CD4-positive, CD25-positive, alpha-beta regulatory T cell (primary cell): Measurements from ENCODE around the gene MPRIP. TPM values are rescaled to one million over a fixed set of nuclear protein-coding genes. Genes with fewer than 3 reads are reported as not detected.
A peak's percentile ranks its signal among the peaks of the same experiment; 100 is the strongest.
"Not testable (repeated sequence)": the region's sequence is repeated elsewhere in the genome, so short reads cannot be mapped to it uniquely, and the experiment has no call there.

ENCODE experiments used
- ATAC-seq, 2 donors: fragments of 150-1000 bp; cut with Tn5 transposase; one replicate each; pipeline ENCODE4 v1.10.0; 2021; ENCODE audit warnings: low read depth in 2 of 2, moderate number of reproducible peaks in 2 of 2, moderate library complexity in 1 of 2
- DNase-seq, 3 donors: peaks; one replicate each; pipeline versions ENCODE4 v3.0.0 to v3.0.0-alpha.2; 2012 to 2022; ENCODE audit warnings: mixed read lengths in 1 of 3
- H3K27ac ChIP-seq: one replicate; pipeline ENCODE4 v1.7.0; 2013; ENCODE audit warnings: mild to moderate bottlenecking, low read length; ENCODE audit not compliant: insufficient read depth, poor library complexity, severe bottlenecking
- H3K27me3 ChIP-seq: one replicate; pipeline ENCODE4 v1.7.0; 2013; ENCODE audit warnings: low read length; ENCODE audit not compliant: control insufficient read depth, insufficient read depth
- H3K36me3 ChIP-seq: one replicate; pipeline ENCODE4 v1.7.0; 2013; ENCODE audit warnings: mild to moderate bottlenecking, low read length, moderate library complexity; ENCODE audit not compliant: control insufficient read depth, insufficient read depth
- H3K4me1 ChIP-seq: 2 replicates; pipeline ENCODE4 v1.7.0; 2013; ENCODE audit warnings: mild to moderate bottlenecking, low read length; ENCODE audit not compliant: insufficient read depth, control insufficient read depth, poor library complexity, severe bottlenecking
- H3K4me3 ChIP-seq: one replicate; pipeline ENCODE4 v1.7.0; 2013; ENCODE audit warnings: low read depth, mild to moderate bottlenecking, low read length, moderate library complexity
- H3K9me3 ChIP-seq, 2 experiments: 1 replicate in 1 of 2; 2 replicates in 1 of 2; pipeline ENCODE4 v1.7.0; 2013; ENCODE audit warnings: low read length in 2 of 2, mild to moderate bottlenecking in 1 of 2, moderate library complexity in 1 of 2; ENCODE audit not compliant: control insufficient read depth in 2 of 2
- H3K27ac Mint-ChIP-seq, 3 donors: one replicate each; pipeline ENCODE4 v1.8.0; 2020 to 2022; ENCODE audit warnings: mild to moderate bottlenecking in 3 of 3, mixed read lengths in 3 of 3, moderate library complexity in 2 of 3
- H3K27me3 Mint-ChIP-seq: one replicate; pipeline ENCODE4 v1.8.0; 2022; ENCODE audit warnings: mild to moderate bottlenecking, mixed read lengths
- H3K36me3 Mint-ChIP-seq: one replicate; pipeline ENCODE4 v1.8.0; 2020; ENCODE audit warnings: mixed read lengths
- H3K4me1 Mint-ChIP-seq, 4 donors: one replicate each; pipeline ENCODE4 v1.8.0; 2020 to 2022; ENCODE audit warnings: mixed read lengths in 4 of 4, mild to moderate bottlenecking in 1 of 4
- H3K4me3 Mint-ChIP-seq, 4 donors: one replicate each; pipeline ENCODE4 v1.8.0; 2020 to 2022; ENCODE audit warnings: mild to moderate bottlenecking in 4 of 4, mixed read lengths in 4 of 4, moderate library complexity in 3 of 4
- H3K9me3 Mint-ChIP-seq, 7 donors: one replicate each; pipeline ENCODE4 v1.8.0; 2020 to 2022; ENCODE audit warnings: mixed read lengths in 7 of 7, mild to moderate bottlenecking in 3 of 7, moderate library complexity in 2 of 7
- polyA plus RNA-seq, 4 donors: library from polyadenylated mRNA; unstranded; fragments of 300-500 nt; fragmentation: Illumina TruSeq; gene quantifications; one replicate each; pipeline ENCODE4 v1.2.3, GENCODE V29; 2021
- total RNA-seq: library from RNA; stranded (reverse); gene quantifications from one replicate; pipeline ENCODE4 v1.2.3, GENCODE V29; 2022

Gene MPRIP
- total and polyA plus RNA-seq, 5 donors from 2014 or later, result 49.0 to 234 (median 58.0) TPM

GRCh38 chr17:17010545-17011034, 31.7 kb upstream of the MPRIP start:
- not testable (repeated sequence) for H3K4me3 Mint-ChIP-seq, H3K4me3 ChIP-seq, H3K4me1 Mint-ChIP-seq, H3K27ac Mint-ChIP-seq, H3K36me3 Mint-ChIP-seq, H3K36me3 ChIP-seq, H3K4me1 ChIP-seq, H3K9me3 ChIP-seq, H3K27me3 ChIP-seq, ATAC-seq, H3K9me3 Mint-ChIP-seq, H3K27ac ChIP-seq, DNase-seq
- peaks cover 10% of the 10 kb centered on the region for H3K27me3 Mint-ChIP-seq

- ATAC-seq, H3K4me3 Mint-ChIP-seq, H3K4me1 ChIP-seq, DNase-seq, H3K27ac Mint-ChIP-seq, H3K4me3 ChIP-seq, H3K27ac ChIP-seq, H3K36me3 ChIP-seq, H3K27me3 ChIP-seq, H3K36me3 Mint-ChIP-seq, H3K9me3 Mint-ChIP-seq, H3K9me3 ChIP-seq, H3K27me3 Mint-ChIP-seq: not testable (repeated sequence)
- H3K4me1 Mint-ChIP-seq, result peaks cover 5 to 16% (median 11%) of the 10 kb centered on the region in 4 donors
Measured at GRCh38 chr17:17011043-17011907, 31.0 kb upstream of the MPRIP start.

DNA sequence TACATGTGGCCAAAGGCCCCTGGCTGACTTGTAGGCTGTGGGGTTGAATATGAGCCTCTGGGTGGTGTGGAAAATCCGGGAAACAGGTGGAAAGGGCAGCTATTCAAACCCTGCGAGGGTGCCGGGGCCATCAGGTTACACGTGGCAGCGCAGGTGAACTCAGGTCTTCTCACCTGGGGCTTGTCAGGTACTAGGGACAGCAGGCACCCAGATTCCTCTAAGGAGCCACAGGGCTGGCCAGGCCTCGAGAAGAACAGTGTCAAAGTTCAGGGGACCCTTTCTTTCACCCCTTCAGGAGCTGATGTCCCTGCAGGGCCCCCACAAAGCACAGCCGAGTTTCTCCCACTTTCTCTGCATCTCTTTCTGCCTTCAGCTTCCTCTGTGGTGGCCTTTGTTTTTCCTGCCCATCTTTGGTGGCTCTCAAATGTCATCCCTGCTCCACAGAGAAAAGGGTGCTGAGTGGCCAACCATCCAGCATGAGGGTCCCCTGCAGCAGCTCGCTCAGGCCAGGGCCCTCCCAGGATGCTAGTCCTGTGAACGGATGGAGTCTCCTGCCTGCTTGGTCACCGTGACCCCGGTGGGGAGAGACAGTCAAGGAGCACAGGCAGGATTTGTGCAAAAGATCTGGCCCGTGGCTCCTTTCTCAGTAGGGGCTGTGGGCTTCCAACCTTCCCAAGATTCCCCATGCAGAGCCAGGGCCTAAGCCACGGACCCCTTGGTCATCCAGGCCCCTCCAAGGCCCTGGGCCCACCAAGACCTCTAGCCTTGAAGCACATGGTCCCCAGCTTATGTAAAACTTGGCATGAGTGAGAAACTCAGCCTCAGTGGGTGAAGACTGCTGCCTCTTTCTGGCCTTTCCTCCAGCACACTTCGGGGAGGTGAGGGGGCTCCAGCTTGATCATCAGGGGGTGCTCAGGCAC, 28.2 kb upstream of the MPRIP start:
- not testable (repeated sequence) for H3K9me3 ChIP-seq, H3K4me3 Mint-ChIP-seq, H3K4me3 ChIP-seq, H3K27me3 ChIP-seq, H3K27ac ChIP-seq, H3K36me3 Mint-ChIP-seq, H3K36me3 ChIP-seq, DNase-seq, H3K27ac Mint-ChIP-seq, H3K9me3 Mint-ChIP-seq, ATAC-seq
- peaks cover 21% of the 10 kb centered on the region for H3K4me1 ChIP-seq
- peaks cover 17 to 38% (median 23%) of the 10 kb centered on the region in 4 donors for H3K4me1 Mint-ChIP-seq
- H3K27me3 Mint-ChIP-seq, result peaks cover 10% of the 10 kb centered on the region

DNA sequence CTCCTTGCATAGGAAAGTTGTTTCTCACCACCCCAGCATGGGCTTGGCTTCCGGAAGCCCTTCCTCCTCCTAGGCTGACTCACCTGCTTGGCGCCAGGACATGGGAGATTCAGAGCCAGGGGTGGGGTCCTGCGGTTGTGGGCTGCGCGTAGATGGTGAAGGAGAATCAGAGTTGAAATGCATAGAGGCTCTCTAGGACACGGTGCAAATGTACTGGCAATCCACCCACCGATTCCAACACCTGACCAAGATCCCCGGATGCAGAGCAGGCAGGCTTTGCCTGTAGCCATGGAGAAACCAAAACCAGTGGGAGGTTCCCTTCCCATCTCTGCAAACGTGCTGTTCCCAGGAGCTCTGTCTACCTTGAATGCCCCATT, 27.5 kb upstream of the MPRIP start:
- H3K27ac ChIP-seq, H3K27me3 ChIP-seq, H3K36me3 Mint-ChIP-seq, H3K36me3 ChIP-seq, ATAC-seq, H3K9me3 Mint-ChIP-seq, DNase-seq, H3K9me3 ChIP-seq, H3K4me3 ChIP-seq, H3K4me3 Mint-ChIP-seq: not testable (repeated sequence)
- Mint-ChIP-seq H3K4me1 (peaks cover 17 to 38% (median 23%) of the 10 kb centered on the region in 4 donors), H3K27ac (peak overlapping the region in 2 of 3 donors; percentile 31 to 76), H3K27me3 (peaks cover 10% of the 10 kb centered on the region)
- H3K4me1 ChIP-seq, result peaks cover 21% of the 10 kb centered on the region

GRCh38 chr17:17015230-17015629, 27.0 kb upstream of the MPRIP start:
- DNase-seq, result no peak
- Mint-ChIP-seq H3K4me3 (no peak overlapping the region), H3K36me3 (no peaks in the 10 kb centered on the region), H3K27me3 (peaks cover 10% of the 10 kb centered on the region), H3K4me1 (peaks cover 17 to 38% (median 23%) of the 10 kb centered on the region in 4 donors), H3K9me3 (no peaks in the 10 kb centered on the region), H3K27ac (peak overlapping the region; percentile 31 to 86 (median 76))
- Histone ChIP-seq H3K27me3 (no peaks in the 10 kb centered on the region), H3K4me1 (peaks cover 21% of the 10 kb centered on the region), H3K36me3 (no peaks in the 10 kb centered on the region), H3K27ac (no peak overlapping the region), H3K9me3 (no peaks in the 10 kb centered on the region), H3K4me3 (no peak overlapping the region)
- ATAC-seq, result no peak

DNA sequence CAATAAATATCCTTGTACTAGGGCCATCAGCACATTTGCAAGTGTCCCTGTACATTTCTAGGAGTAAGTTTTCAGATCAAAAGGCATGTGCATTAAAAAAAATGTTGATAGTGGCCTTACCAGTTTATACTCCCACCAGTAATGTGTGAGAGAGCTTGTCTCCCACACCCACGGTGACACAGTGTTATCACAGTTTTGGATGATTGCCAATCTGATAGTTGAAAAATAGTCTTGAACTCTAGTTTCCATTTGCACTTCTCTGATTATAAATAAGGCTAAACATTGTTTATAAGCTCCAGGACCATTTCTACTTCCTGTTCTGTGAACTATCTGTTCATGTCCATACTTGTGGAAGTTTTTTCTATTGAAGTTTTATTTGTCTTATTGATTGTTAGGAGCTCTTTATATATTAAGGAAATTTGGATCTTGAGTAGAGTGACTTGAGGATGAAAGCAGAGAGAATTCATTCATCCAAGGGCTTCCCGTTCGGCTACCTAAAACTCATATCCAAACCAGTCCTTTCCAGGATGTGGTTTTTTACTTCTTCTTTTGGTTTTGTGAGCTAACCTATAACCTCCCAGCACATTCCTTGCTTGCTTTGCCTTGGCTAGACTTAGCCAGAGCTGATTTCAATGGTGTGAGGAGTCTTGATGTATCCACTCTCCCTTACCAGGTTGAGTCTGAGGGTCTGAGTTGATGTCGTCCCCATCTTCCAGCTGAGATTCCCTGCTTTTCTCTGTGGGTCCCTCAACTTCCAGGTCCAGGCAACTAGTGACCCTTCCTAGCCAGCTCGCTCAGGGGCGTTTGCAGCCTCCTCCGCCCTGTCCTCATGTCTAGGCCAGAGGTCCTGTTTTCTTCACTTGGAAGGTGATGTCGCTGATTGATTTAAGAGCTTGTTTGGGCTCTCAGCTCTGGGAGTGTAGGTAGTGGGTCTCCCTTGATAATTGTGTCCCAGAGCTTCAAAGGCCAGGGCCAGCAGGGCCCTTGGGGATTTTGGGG, 25.8 kb upstream of the MPRIP start:
- peak; percentile 36 to 52 for ATAC-seq

More for the DNA sequence above, 25.8 kb upstream of the MPRIP start:
- Histone ChIP-seq H3K4me3 (peak overlapping the region; percentile 55), H3K4me1 (peaks cover 21% of the 10 kb centered on the region), H3K27ac (peak overlapping the region; percentile 14)
- peak in 2 of 3 donors; percentile 43 to 48 for DNase-seq
- Mint-ChIP-seq H3K4me1 (peaks cover 17 to 38% (median 23%) of the 10 kb centered on the region in 4 donors), H3K27ac (peak overlapping the region; percentile 68 to 91 (median 86)), H3K4me3 (peak overlapping the region; percentile 1 to 56 (median 14)), H3K27me3 (peaks cover 10% of the 10 kb centered on the region)
- not testable (repeated sequence) for H3K36me3 Mint-ChIP-seq, H3K27me3 ChIP-seq, H3K36me3 ChIP-seq, H3K9me3 ChIP-seq, H3K9me3 Mint-ChIP-seq
